Lower leg skin (tissue), 3 donors: Measurements from ENCODE around the gene CEP112.

Source experiments
- CTCF ChIP-seq, 3 donors: fragments of 450-650 bp; IDR thresholded peaks; one replicate each; pipeline ENCODE4 v1.5.1; 2016; ENCODE audit warnings: antibody characterized with exemption in 3 of 3, mild to moderate bottlenecking in 3 of 3, moderate library complexity in 2 of 3
- POLR2A ChIP-seq, 2 donors: fragments of 450-650 bp; IDR thresholded peaks; one replicate each; pipeline ENCODE4 v1.6.1; 2016 to 2017; ENCODE audit warnings: antibody characterized with exemption in 2 of 2, mild to moderate bottlenecking in 1 of 2, moderate library complexity in 1 of 2

DNA sequence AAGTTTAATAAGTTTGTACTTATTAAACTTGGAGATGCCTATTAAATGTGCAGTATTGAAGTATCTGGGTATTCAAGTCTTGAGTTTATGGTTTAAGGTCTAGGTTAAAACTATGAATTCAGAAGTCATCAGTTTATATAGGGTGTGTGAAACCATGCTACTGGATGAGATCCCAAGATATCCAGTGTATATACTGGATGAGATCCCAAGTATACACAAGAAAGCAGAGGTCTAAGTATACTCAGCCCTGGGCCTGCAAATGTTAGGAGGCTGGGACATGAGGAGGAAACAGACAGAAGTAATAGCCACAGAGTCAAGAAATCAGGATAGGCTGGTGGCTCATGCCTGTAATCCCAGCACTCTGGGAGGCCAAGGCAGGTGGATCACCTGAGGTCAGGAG, 436.1 kb downstream of the CEP112 start:
- TF ChIP-seq CTCF (IDR thresholded peaks at IDR 0.05) (no peak), POLR2A (IDR thresholded peaks at IDR 0.05) (no peak)
